Omental fat pad (tissue), 4 donors: ENCODE measurements around the gene CMIP. TPM values are rescaled to one million over a fixed set of nuclear protein-coding genes. Genes with fewer than 3 reads are reported as not detected.

Experiments
- ATAC-seq: fragments of 150-250 bp; one replicate; pipeline ENCODE4 v1.9.1; 2016; ENCODE audit warnings: mild to moderate bottlenecking, moderate library complexity; ENCODE audit not compliant: low FRiP score
- DNase-seq: peaks from one replicate; pipeline ENCODE4 v3.0.0-alpha.2; 2019; ENCODE audit warnings: low spot score
- total RNA-seq, 4 donors: library from RNA; depleted of rRNA; stranded (reverse); fragments of >200 nt; gene quantifications; one replicate each; pipeline ENCODE4 v1.1.0, GENCODE V29; 2016
- TF ChIP-seq, protein P1 (sequence below), 3 donors: fragments of 450-650 bp; IDR thresholded peaks; one replicate each; pipeline ENCODE4 v1.5.1; 2016 to 2017; ENCODE audit warnings: antibody characterized with exemption in 3 of 3, mild to moderate bottlenecking in 3 of 3, moderate library complexity in 2 of 3

CMIP gene
- total RNA-seq, 4 donors from 2014 or later: 15.8 to 52.8 (median 32.0) TPM

DNA sequence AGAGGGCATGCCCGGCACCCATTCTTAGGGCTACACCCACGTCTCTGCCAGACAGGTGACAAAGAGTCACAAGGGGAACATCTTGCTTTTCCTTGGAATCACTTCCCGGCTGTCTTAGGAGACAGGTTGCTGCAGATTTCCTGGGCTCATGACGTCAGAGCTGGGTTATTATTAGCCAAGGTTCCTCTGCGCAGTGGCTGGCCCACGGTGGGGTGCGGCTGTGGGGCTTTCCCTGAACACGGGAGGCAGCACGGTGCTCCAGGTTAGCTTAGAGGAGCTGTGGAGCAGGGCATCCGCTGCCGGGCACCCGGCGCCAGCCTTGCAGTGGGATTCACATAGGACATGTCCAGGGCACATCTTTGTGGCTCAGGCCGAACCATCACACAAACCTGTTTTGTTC, 216.5 kb downstream of the CMIP start:
- TF ChIP-seq, protein P1, sequence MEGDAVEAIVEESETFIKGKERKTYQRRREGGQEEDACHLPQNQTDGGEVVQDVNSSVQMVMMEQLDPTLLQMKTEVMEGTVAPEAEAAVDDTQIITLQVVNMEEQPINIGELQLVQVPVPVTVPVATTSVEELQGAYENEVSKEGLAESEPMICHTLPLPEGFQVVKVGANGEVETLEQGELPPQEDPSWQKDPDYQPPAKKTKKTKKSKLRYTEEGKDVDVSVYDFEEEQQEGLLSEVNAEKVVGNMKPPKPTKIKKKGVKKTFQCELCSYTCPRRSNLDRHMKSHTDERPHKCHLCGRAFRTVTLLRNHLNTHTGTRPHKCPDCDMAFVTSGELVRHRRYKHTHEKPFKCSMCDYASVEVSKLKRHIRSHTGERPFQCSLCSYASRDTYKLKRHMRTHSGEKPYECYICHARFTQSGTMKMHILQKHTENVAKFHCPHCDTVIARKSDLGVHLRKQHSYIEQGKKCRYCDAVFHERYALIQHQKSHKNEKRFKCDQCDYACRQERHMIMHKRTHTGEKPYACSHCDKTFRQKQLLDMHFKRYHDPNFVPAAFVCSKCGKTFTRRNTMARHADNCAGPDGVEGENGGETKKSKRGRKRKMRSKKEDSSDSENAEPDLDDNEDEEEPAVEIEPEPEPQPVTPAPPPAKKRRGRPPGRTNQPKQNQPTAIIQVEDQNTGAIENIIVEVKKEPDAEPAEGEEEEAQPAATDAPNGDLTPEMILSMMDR (IDR thresholded peaks at IDR 0.05): no peak
- DNase-seq (no peak), ATAC-seq (no peak)

DNA sequence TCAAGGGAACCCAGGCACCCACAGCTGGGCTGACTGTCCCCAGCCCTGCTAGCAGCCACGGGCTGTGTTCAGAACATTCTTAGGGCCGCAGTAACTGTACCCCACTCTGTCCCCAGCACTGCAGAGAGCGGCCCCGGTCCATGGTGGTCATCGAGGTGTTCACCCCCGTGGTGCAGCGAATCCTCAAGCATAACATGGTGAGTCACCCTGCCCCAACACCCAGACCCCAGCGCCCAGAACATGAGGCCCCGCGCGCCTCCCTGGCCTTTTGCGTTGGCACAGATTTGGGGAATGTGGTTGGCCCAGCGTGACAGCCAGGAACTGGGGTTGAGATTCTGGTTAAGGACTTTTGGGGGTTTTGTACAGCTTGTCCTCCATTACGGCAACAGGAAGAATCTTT, 219.5 kb downstream of the CMIP start:
- no peak for DNase-seq
- no peak for ATAC-seq
- TF ChIP-seq, protein P1 (IDR thresholded peaks at IDR 0.05): no peak

DNA sequence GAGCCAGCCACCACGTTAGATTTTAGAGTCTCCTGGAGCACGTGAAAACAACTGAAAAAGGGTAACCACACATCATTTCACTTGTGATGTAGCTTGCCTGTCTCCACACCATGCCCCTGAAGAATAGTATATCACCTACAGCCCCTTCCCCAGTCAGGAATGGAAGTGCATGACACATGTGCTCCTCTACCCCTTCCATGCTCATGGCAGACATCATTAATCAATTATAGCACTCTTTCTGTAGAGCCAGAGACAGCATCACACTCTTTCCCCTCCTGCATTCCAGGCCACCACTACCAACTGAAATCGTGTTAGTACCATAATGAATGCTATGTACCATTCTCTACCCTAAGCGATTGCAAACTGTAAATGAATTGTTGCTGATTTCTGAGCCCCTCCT, 221.0 kb downstream of the CMIP start:
- no peak for DNase-seq
- no peak for ATAC-seq
- TF ChIP-seq, protein P1 (IDR thresholded peaks at IDR 0.05): no peak

DNA sequence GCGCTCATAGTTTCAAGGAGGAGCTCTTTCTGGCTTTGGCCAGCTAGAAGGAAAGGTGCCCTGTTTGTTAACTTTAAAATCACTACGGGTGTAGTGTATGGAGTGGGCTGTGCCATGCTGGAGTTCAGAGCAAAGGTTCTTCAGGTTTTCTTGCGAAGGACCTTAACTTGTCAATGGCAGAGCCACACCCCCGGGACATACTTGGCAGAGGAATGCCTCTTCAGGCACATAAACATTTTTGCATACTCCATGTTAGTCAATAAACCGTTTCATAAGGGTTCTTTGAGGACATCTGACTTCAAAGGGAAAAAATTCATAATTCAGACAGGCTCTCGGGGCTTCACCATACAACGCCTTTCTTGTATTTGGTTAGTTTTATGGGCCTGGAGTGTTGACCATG, 221.5 kb downstream of the CMIP start:
- ATAC-seq (no peak), DNase-seq (no peak)
- TF ChIP-seq, protein P1 (IDR thresholded peaks at IDR 0.05): no peak

DNA sequence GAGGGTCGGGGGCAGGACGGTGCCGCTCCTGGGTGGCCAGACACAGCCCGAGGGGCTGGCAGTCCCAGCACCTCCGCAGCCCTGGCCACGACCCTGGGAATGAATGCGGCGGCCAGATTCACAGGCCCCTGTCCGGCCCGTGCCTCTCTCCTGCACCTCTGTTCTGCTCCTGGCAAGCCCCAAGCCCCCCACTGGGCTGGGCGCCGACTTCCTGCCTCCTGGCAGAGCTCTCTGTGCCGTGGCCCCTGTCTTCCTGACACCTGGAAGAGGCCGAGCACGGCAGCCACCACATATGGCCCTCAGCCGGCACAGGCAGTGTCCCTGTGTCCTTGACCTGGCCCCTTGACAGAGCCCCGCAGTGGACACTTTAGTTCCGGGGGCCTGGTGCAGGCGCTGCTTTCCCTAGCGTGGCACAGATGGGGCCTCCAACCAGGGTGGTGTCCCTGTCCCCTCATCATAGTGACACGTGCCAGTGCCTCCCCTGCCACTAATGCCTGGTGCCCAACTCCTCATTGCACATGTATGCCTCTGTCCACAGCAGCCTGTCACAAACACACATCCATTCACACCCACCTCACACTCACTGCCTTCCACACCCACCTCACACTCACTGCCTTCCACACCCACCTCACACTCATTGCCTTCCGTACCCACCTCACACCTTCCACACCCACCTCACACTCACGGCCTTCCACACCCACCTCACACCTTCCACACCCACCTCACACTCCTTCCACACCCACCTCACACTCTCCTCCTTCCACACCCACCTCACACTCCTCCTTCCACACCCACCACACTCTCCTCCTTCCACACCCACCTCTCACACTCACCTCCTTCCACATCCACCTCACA, 223.9 kb downstream of the CMIP start:
- TF ChIP-seq, protein P1 (IDR thresholded peaks at IDR 0.05): no peak
- no peak for DNase-seq
- no peak for ATAC-seq

DNA sequence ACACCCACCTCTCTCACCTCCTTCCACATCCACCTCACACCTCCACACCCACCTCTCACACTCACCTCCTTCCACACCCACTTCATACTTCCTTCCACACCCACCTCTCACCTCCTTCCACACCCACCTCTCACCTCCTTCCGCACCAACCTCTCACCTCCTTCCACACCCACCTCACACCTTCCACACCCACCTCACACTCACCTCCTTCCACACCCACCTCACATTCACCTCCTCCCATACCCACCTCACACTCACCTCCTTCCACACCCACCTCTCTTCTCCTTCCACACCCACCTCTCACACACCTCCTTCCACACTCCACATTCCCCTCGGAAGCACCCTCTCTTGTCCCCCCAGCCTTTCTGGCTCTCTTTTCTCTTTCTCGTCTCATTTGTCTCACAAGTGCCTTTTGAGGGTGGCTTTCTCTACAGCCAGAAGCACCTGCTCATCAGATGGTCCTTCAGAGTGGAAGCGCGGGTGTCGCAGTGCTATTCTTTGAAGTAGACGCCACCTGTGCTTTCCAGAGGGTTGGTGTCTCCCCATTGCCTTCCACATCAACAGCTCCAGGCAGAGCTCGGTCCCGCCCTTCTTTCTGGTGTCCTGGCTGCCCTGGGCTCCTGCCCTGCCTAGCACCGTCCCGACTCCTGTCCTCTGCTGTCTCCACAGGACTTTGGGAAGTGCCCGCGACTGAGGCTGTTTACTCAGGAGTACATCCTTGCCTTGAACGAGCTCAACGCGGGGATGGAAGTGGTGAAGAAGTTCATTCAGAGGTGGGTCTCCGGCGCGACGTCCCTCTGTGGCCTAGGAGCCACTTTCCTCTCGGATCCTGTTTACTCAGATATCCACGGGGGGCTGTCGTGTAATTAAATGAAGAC, 225.1 kb downstream of the CMIP start:
- ATAC-seq (no peak), DNase-seq (no peak)
- TF ChIP-seq, protein P1 (IDR thresholded peaks at IDR 0.05): no peak
